ENCODE results near the gene LRRC66.

LRRC66 gene

GRCh38 chr4:52015366-52015765 lies 4.8 kb downstream of the LRRC66 start:
- TF ChIP-seq ZNF274 (IDR thresholded peaks at IDR 0.05; ENCODE audit: low read depth, low read length): no peak
- TF ChIP-seq SUZ12 (IDR thresholded peaks at IDR 0.05; ENCODE audit: extremely low read depth, insufficient read depth, insufficient read length): no peak
- no peak for TF ChIP-seq YY1 (IDR thresholded peaks at IDR 0.05; ENCODE audit: insufficient read depth, insufficient read length)
- no peak overlapping the region for H3K9ac ChIP-seq (ENCODE audit: insufficient read length, low read depth)

GRCh38 chr4:52014903-52015302 lies 5.3 kb downstream of the LRRC66 start:
- no peaks in the 10 kb centered on the region for H3K9me3 ChIP-seq (ENCODE audit: insufficient read depth, low read length)
- no peaks in the 10 kb centered on the region for H3K4me1 ChIP-seq (ENCODE audit: insufficient read depth, insufficient read length)
- DNase-seq (ENCODE audit: low read depth, low spot score): no peak
- no peaks in the 10 kb centered on the region for H3K36me3 ChIP-seq (ENCODE audit: insufficient read depth, insufficient read length, low read length)
- TF ChIP-seq YY1 (IDR thresholded peaks at IDR 0.05; ENCODE audit: insufficient read depth, insufficient read length) (no peak), ZNF274 (IDR thresholded peaks at IDR 0.05; ENCODE audit: low read depth, low read length) (no peak), SUZ12 (IDR thresholded peaks at IDR 0.05; ENCODE audit: extremely low read depth, insufficient read depth, insufficient read length) (no peak)
- no peak overlapping the region for H3K9ac ChIP-seq (ENCODE audit: insufficient read length, low read depth)
- H3K4me3 ChIP-seq (ENCODE audit: insufficient read length, low read depth): no peak overlapping the region
- H3K27me3 ChIP-seq (ENCODE audit: insufficient read depth, insufficient read length): no peaks in the 10 kb centered on the region

More at GRCh38 chr4:52015366-52015765, 4.8 kb downstream of the LRRC66 start:
- Histone ChIP-seq H3K9me3 (ENCODE audit: insufficient read depth, low read length) (no peaks in the 10 kb centered on the region), H3K27me3 (ENCODE audit: insufficient read depth, insufficient read length) (no peaks in the 10 kb centered on the region), H3K36me3 (ENCODE audit: insufficient read depth, insufficient read length, low read length) (no peaks in the 10 kb centered on the region), H3K4me1 (ENCODE audit: insufficient read depth, insufficient read length) (no peaks in the 10 kb centered on the region), H3K4me3 (ENCODE audit: insufficient read length, low read depth) (no peak overlapping the region)
- DNase-seq (ENCODE audit: low read depth, low spot score): no peak

GRCh38 chr4:52012651-52013050 lies 7.5 kb downstream of the LRRC66 start:
- H3K36me3 ChIP-seq (ENCODE audit: insufficient read depth, insufficient read length, low read length): no peaks in the 10 kb centered on the region
- no peaks in the 10 kb centered on the region for H3K27me3 ChIP-seq (ENCODE audit: insufficient read depth, insufficient read length)
- H3K9ac ChIP-seq (ENCODE audit: insufficient read length, low read depth): no peak overlapping the region
- H3K9me3 ChIP-seq (ENCODE audit: insufficient read depth, low read length): no peaks in the 10 kb centered on the region
- H3K4me1 ChIP-seq (ENCODE audit: insufficient read depth, insufficient read length): no peaks in the 10 kb centered on the region
- no peak for DNase-seq (ENCODE audit: low read depth, low spot score)
- no peak for TF ChIP-seq ZNF274 (IDR thresholded peaks at IDR 0.05; ENCODE audit: low read depth, low read length)
- no peak for TF ChIP-seq YY1 (IDR thresholded peaks at IDR 0.05; ENCODE audit: insufficient read depth, insufficient read length)
- TF ChIP-seq SUZ12 (IDR thresholded peaks at IDR 0.05; ENCODE audit: extremely low read depth, insufficient read depth, insufficient read length): no peak
- no peak overlapping the region for H3K4me3 ChIP-seq (ENCODE audit: insufficient read length, low read depth)

- no peaks in the 10 kb centered on the region for H3K4me1 ChIP-seq (ENCODE audit: insufficient read depth, insufficient read length)
- no peak overlapping the region for H3K9ac ChIP-seq (ENCODE audit: insufficient read length, low read depth)
- H3K27me3 ChIP-seq (ENCODE audit: insufficient read depth, insufficient read length): no peaks in the 10 kb centered on the region
- no peak overlapping the region for H3K4me3 ChIP-seq (ENCODE audit: insufficient read length, low read depth)
- TF ChIP-seq SUZ12 (IDR thresholded peaks at IDR 0.05; ENCODE audit: extremely low read depth, insufficient read depth, insufficient read length) (no peak), ZNF274 (IDR thresholded peaks at IDR 0.05; ENCODE audit: low read depth, low read length) (no peak), YY1 (IDR thresholded peaks at IDR 0.05; ENCODE audit: insufficient read depth, insufficient read length) (no peak)
- no peaks in the 10 kb centered on the region for H3K36me3 ChIP-seq (ENCODE audit: insufficient read depth, insufficient read length, low read length)
- no peaks in the 10 kb centered on the region for H3K9me3 ChIP-seq (ENCODE audit: insufficient read depth, low read length)
- DNase-seq (ENCODE audit: low read depth, low spot score): no peak
These were observed 9.2 kb downstream of the LRRC66 start for GRCh38 chr4:52010986-52011385.

DNA sequence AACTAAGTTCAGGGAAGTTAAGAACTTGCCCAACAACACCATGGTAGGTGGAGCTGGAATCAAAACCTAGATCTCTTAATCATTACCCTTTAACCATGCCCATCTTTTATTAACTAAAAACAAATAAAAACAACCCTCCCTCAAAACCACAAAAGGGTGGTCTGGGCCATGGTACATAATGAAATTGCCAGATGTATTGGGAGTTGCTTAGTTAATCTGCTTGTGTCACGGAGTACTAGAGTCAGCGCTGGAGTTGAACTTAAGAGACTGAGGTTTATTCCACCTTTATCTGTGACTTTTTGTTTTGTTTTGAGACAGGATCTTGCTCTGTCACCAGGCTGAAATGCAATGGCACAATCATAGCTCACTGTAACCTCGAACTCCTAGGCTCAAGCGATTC lies 13.3 kb downstream of the LRRC66 start:
- Histone ChIP-seq H3K27me3 (ENCODE audit: insufficient read depth, insufficient read length) (no peaks in the 10 kb centered on the region), H3K9ac (ENCODE audit: insufficient read length, low read depth) (no peak overlapping the region), H3K36me3 (ENCODE audit: insufficient read depth, insufficient read length, low read length) (no peaks in the 10 kb centered on the region), H3K9me3 (ENCODE audit: insufficient read depth, low read length) (no peaks in the 10 kb centered on the region), H3K4me3 (ENCODE audit: insufficient read length, low read depth) (no peak overlapping the region), H3K4me1 (ENCODE audit: insufficient read depth, insufficient read length) (no peaks in the 10 kb centered on the region)
- TF ChIP-seq YY1 (IDR thresholded peaks at IDR 0.05; ENCODE audit: insufficient read depth, insufficient read length): no peak
- TF ChIP-seq ZNF274 (IDR thresholded peaks at IDR 0.05; ENCODE audit: low read depth, low read length): no peak
- TF ChIP-seq SUZ12 (IDR thresholded peaks at IDR 0.05; ENCODE audit: extremely low read depth, insufficient read depth, insufficient read length): no peak
- no peak for DNase-seq (ENCODE audit: low read depth, low spot score)

DNA sequence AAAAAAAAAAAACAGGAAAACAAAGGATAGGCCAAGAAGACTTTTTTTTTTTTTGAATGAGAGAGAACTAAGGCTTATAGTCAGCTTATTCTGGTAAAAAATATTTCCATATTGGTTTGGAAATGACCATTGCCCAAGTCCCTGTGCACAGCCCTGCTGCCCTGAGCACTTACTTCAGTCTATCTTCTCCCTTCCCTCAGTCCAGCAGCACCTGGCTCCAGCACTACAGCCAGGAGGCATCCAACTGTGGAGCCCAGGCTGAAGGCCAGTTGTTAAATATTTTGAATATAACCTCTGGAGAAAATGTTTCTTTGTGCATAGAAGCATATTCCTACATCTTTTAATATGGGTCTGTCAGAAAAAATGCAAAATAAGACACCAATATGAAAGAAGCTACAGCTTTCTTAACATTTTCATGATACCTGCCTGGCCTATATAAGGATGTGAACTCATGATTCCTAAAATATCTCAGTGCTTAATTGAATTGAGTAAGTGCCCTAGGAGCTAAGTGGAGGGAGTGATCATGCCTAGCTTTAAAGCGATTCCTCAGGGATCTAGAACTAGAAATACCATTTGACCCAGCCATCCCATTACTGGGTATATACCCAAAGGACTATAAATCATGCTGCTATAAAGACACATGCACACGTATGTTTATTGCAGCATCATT lies 14.4 kb downstream of the LRRC66 start:
- TF ChIP-seq YY1 (IDR thresholded peaks at IDR 0.05; ENCODE audit: insufficient read depth, insufficient read length) (no peak), SUZ12 (IDR thresholded peaks at IDR 0.05; ENCODE audit: extremely low read depth, insufficient read depth, insufficient read length) (no peak), ZNF274 (IDR thresholded peaks at IDR 0.05; ENCODE audit: low read depth, low read length) (no peak)
- H3K4me1 ChIP-seq (ENCODE audit: insufficient read depth, insufficient read length): no peaks in the 10 kb centered on the region
- H3K36me3 ChIP-seq (ENCODE audit: insufficient read depth, insufficient read length, low read length): no peaks in the 10 kb centered on the region
- H3K9me3 ChIP-seq (ENCODE audit: insufficient read depth, low read length): no peaks in the 10 kb centered on the region
- no peaks in the 10 kb centered on the region for H3K27me3 ChIP-seq (ENCODE audit: insufficient read depth, insufficient read length)
- no peak overlapping the region for H3K4me3 ChIP-seq (ENCODE audit: insufficient read length, low read depth)
- no peak overlapping the region for H3K9ac ChIP-seq (ENCODE audit: insufficient read length, low read depth)
- no peak for DNase-seq (ENCODE audit: low read depth, low spot score)

DNA sequence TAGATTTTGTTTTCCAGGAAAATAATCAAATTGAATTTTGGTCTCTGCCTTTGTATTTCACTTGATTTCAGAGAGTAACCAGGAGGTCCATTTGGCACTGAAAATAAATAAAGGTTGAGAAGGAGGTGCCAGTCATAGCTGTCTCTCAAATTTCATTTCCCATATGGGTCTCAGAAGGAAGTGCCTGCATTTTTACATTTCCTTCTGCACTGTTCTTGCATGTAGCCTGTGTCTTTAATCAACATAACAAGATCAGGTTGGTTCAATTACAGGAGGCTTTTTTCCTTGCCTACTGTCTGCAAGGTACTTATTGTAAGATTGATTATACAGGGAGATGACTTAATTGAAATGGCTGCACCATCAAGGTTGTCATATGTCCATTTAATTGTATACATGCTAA lies 15.7 kb downstream of the LRRC66 start:
- no peak for TF ChIP-seq SUZ12 (IDR thresholded peaks at IDR 0.05; ENCODE audit: extremely low read depth, insufficient read depth, insufficient read length)
- no peak for TF ChIP-seq ZNF274 (IDR thresholded peaks at IDR 0.05; ENCODE audit: low read depth, low read length)
- TF ChIP-seq YY1 (IDR thresholded peaks at IDR 0.05; ENCODE audit: insufficient read depth, insufficient read length): no peak
- no peaks in the 10 kb centered on the region for H3K9me3 ChIP-seq (ENCODE audit: insufficient read depth, low read length)
- no peaks in the 10 kb centered on the region for H3K27me3 ChIP-seq (ENCODE audit: insufficient read depth, insufficient read length)
- DNase-seq (ENCODE audit: low read depth, low spot score): no peak
- no peaks in the 10 kb centered on the region for H3K36me3 ChIP-seq (ENCODE audit: insufficient read depth, insufficient read length, low read length)
- H3K9ac ChIP-seq (ENCODE audit: insufficient read length, low read depth): no peak overlapping the region
- no peak overlapping the region for H3K4me3 ChIP-seq (ENCODE audit: insufficient read length, low read depth)
- no peaks in the 10 kb centered on the region for H3K4me1 ChIP-seq (ENCODE audit: insufficient read depth, insufficient read length)
